MM.1S (cell line): ENCODE measurements around the gene CEACAM6.

Experiments
- DNase-seq: peaks from one replicate; pipeline ENCODE4 v3.0.0-alpha.2; 2015
- H2AFZ ChIP-seq: fragments of 300-600 bp; sonication (generic); 2 replicates; pipeline ENCODE4 v1.6.0; 2016; ENCODE audit warnings: antibody characterized with exemption, low read length
- H3F3A ChIP-seq: fragments of 300-600 bp; sonication (generic); 2 replicates; pipeline ENCODE4 v1.6.1; 2016; ENCODE audit warnings: mild to moderate bottlenecking, antibody characterized with exemption, low read length, moderate library complexity, mixed read lengths; ENCODE audit not compliant: insufficient read depth
- H3K27ac ChIP-seq: fragments of 300-600 bp; sonication (generic); 2 replicates; pipeline ENCODE4 v1.5.1; 2016; ENCODE audit warnings: mild to moderate bottlenecking, low read length
- H3K27me3 ChIP-seq: fragments of 300-600 bp; sonication (generic); replicated peaks from 2 replicates; pipeline ENCODE4 v1.6.0; 2016; ENCODE audit warnings: low read length; ENCODE audit not compliant: insufficient read depth
- H3K36me3 ChIP-seq: fragments of 300-600 bp; sonication (generic); replicated peaks from 2 replicates; pipeline ENCODE4 v1.6.1; 2016; ENCODE audit warnings: mild to moderate bottlenecking, low read length, mixed read lengths; ENCODE audit not compliant: insufficient read depth
- H3K4me1 ChIP-seq: fragments of 300-600 bp; sonication (generic); 2 replicates; pipeline ENCODE4 v1.6.1; 2016; ENCODE audit warnings: low read length, mixed read lengths
- H3K4me2 ChIP-seq: fragments of 300-600 bp; sonication (generic); 2 replicates; pipeline ENCODE4 v1.6.0; 2016; ENCODE audit warnings: low read depth, low read length
- H3K4me3 ChIP-seq: fragments of 300-600 bp; sonication (generic); 2 replicates; pipeline ENCODE4 v1.5.1; 2016; ENCODE audit warnings: low read length, mixed read lengths
- H3K79me2 ChIP-seq: fragments of 300-600 bp; sonication (generic); 2 replicates; pipeline ENCODE4 v1.6.1; 2016; ENCODE audit warnings: mixed run types, low read length, mixed read lengths
- H3K9ac ChIP-seq: fragments of 300-600 bp; sonication (generic); 2 replicates; pipeline ENCODE4 v1.6.1; 2016; ENCODE audit warnings: low read length, mixed read lengths
- H3K9me2 ChIP-seq: fragments of 300-600 bp; sonication (generic); replicated peaks from 2 replicates; pipeline ENCODE4 v1.6.1; 2016; ENCODE audit warnings: mild to moderate bottlenecking, low read length, mixed read lengths; ENCODE audit not compliant: insufficient read depth
- H3K9me3 ChIP-seq: fragments of 300-600 bp; sonication (generic); replicated peaks from 2 replicates; pipeline ENCODE4 v1.6.1; 2016; ENCODE audit warnings: mild to moderate bottlenecking, low read length, mixed read lengths; ENCODE audit not compliant: insufficient read depth
- H4K20me1 ChIP-seq: fragments of 300-600 bp; sonication (generic); 2 replicates; pipeline ENCODE4 v1.6.1; 2016; ENCODE audit warnings: mild to moderate bottlenecking, low read length, moderate library complexity, mixed read lengths; ENCODE audit not compliant: insufficient read depth
- CTCF ChIP-seq: fragments of 300-600 bp; sonication (generic); IDR thresholded peaks from 2 replicates; pipeline ENCODE4 v1.5.1; 2016; ENCODE audit warnings: antibody characterized with exemption, low read length, mixed read lengths
- EZH2 ChIP-seq: fragments of 300-600 bp; sonication (generic); optimal IDR thresholded peaks from 2 replicates; pipeline ENCODE3; 2017; ENCODE audit warnings: low read depth, mild to moderate bottlenecking, antibody characterized with exemption, low read length, mixed read lengths
- EZH2phosphoT487 ChIP-seq: fragments of 300-600 bp; sonication (generic); IDR thresholded peaks from 2 replicates; pipeline ENCODE4 v1.6.1; 2018; ENCODE audit warnings: antibody characterized with exemption, low read length

CEACAM6 gene

GRCh38 chr19:41735071-41735600 lies 20.2 kb upstream of the CEACAM6 start:
- no peak overlapping the region for H3K4me3 ChIP-seq
- DNase-seq: no peak
- H3K36me3 ChIP-seq: no peaks in the 10 kb centered on the region
- H3K4me1 ChIP-seq: no peaks in the 10 kb centered on the region
- TF ChIP-seq EZH2phosphoT487 (no peak), EZH2 (no peak), CTCF (no peak)
- no peaks in the 10 kb centered on the region for H4K20me1 ChIP-seq
- H3K4me2 ChIP-seq: no peak overlapping the region
- peaks cover 88% of the 10 kb centered on the region for H3K27me3 ChIP-seq
- no peak overlapping the region for H3K27ac ChIP-seq
- no peak overlapping the region for H2AFZ ChIP-seq
- H3K9me3 ChIP-seq: no peaks in the 10 kb centered on the region
- H3F3A ChIP-seq: no peaks in the 10 kb centered on the region
- no peaks in the 10 kb centered on the region for H3K79me2 ChIP-seq
- H3K9me2 ChIP-seq: no peaks in the 10 kb centered on the region
- H3K9ac ChIP-seq: no peak overlapping the region

GRCh38 chr19:41739361-41739760 lies 16.0 kb upstream of the CEACAM6 start:
- H3K79me2 ChIP-seq: no peaks in the 10 kb centered on the region
- H3K9me2 ChIP-seq: no peaks in the 10 kb centered on the region
- no peaks in the 10 kb centered on the region for H3K9me3 ChIP-seq
- peaks cover 89% of the 10 kb centered on the region for H3K27me3 ChIP-seq
- no peaks in the 10 kb centered on the region for H3K36me3 ChIP-seq
- no peak for TF ChIP-seq EZH2
- no peak for TF ChIP-seq CTCF
- TF ChIP-seq EZH2phosphoT487: no peak
- H4K20me1 ChIP-seq: no peaks in the 10 kb centered on the region
- H3K4me1 ChIP-seq: no peaks in the 10 kb centered on the region
- H3K4me2 ChIP-seq: no peak overlapping the region
- no peak overlapping the region for H3K9ac ChIP-seq
- no peak overlapping the region for H3K27ac ChIP-seq
- no peak overlapping the region for H3K4me3 ChIP-seq
- H2AFZ ChIP-seq: no peak overlapping the region
- no peak for DNase-seq
- no peaks in the 10 kb centered on the region for H3F3A ChIP-seq

GRCh38 chr19:41740415-41741243 lies 14.7 kb upstream of the CEACAM6 start:
- Histone ChIP-seq H3K27me3 (peaks cover 93% of the 10 kb centered on the region), H3K27ac (no peak overlapping the region), H3K4me2 (no peak overlapping the region), H2AFZ (no peak overlapping the region), H3K4me1 (no peaks in the 10 kb centered on the region), H3K9me2 (no peaks in the 10 kb centered on the region), H3K36me3 (no peaks in the 10 kb centered on the region), H3K4me3 (no peak overlapping the region), H3K9me3 (no peaks in the 10 kb centered on the region), H3K79me2 (no peaks in the 10 kb centered on the region), H3K9ac (no peak overlapping the region), H4K20me1 (no peaks in the 10 kb centered on the region), H3F3A (no peaks in the 10 kb centered on the region)
- DNase-seq: no peak
- TF ChIP-seq CTCF (no peak), EZH2 (no peak), EZH2phosphoT487 (no peak)
